Activated effector memory CD4-positive, alpha-beta T cell treated with anti-CD3 and anti-CD28 coated beads, Interleukin-2, amount 50 U/mL, for 16 hours (primary cell): ENCODE data around the gene CUBN.

Source experiments
- DNase-seq: peaks from one replicate; pipeline ENCODE4 v3.0.0-alpha.2; 2020

Gene CUBN

GRCh38 chr10:17129741-17130140 is at the start of gene CUBN:
CUBN (minus strand) TSS chr10:17129811; CDS start chr10:17129765, 46 bp downstream.
- no peak for DNase-seq

- no peak for DNase-seq
These were observed 49.4 kb upstream of the CUBN start for GRCh38 chr10:17179002-17179401.

DNA sequence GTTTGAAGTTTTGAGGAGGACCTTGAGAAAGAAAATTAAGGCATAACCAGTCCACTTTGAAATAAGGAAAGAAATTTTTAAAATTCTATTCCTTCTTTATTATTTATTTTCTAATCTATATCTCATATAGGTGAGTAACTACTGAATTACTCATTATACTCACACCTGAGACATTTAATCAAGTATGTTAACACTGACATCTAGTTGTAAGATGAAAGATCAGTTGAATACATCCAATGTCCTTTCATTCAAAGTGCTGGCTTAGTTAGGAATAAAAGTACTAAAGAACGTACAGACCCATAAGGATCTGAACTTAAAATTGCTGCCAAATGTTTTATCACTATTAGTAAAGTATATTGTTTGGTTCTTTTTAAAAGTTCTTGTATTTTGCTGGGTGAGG is 48.4 kb upstream of the CUBN start:
- DNase-seq, result no peak

GRCh38 chr10:17177014-17177413 is 47.4 kb upstream of the CUBN start:
- no peak for DNase-seq

DNA sequence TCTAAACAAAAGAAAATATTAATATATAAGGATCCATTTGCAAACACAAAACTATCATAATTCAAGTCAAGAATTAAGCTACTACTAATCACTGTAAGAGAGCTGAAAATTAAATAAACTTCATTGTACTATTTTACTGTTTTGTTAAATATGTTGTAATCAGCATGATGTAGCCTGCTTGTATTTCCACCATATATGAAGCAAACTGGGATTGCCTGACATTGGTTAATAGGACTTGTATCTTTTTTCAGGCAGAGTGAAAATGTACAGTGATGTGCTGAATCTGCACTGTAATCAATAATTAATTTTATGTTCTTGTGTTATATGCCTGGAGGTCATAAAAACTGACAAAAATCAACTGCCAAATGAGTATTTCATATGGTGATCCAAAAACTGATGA is 46.5 kb upstream of the CUBN start:
- no peak for DNase-seq

DNA sequence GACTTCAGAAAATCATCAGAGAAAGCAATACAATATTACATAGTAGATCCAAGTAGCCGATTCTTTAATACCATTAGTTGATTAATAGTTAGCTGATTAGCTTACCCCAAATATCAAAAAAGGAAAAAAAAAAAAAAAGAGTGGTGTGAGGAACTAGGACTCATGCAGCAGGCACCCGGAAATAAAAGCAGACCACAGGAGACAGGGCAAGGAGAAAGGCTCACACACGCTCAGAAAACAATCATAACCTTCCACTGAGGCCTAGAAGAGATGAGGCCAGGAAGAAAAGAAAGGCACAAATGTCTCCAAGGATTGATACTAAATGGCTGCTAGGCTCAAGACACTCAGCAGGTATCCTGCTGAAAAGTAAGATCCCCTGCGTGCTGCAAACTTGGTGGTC is 45.9 kb upstream of the CUBN start:
- no peak for DNase-seq

DNA sequence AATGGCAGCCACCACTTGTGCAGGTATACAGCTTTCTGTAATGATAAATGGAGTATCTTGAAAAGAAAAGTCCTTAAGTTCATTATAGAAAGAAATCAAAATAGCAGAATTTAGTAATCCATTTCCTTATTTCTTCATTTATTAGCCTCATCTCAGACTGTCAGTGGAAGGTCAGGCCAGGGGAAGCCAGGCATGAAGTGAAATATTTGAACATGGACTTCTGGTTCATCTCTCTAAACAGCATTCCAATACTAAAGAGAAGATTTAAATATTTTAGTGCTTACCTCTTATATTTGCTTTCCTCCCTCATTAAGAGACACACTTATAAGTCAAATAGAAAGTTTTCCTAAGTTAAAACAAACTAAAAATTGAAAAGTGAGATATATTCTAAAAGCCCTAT is 45.0 kb upstream of the CUBN start:
- DNase-seq, result no peak

- DNase-seq, result no peak
These were observed 41.6 kb upstream of the CUBN start for GRCh38 chr10:17171141-17171641.

GRCh38 chr10:17169803-17170202 is 40.2 kb upstream of the CUBN start:
- DNase-seq, result no peak

DNA sequence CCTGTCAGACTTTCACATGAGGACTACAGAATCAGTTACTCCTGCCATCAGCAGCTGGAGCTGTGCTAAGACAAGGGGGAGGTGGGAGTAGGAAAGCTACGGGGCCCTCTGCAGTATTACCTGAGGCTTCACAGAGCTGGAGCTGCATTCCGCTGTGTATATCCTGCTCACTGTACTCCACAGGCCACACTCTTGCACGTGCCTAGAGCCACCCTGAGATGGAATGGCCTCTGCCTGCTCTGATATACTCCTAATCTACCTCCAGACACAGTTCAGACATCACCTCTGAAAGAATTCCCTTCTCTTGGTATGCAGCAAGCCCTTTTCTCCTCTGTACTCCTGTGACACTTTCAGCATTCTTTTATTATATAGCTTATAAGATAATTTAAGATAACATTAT is 37.1 kb upstream of the CUBN start:
- DNase-seq, result no peak

- DNase-seq, result no peak
These were observed 33.2 kb upstream of the CUBN start for GRCh38 chr10:17162828-17163227.

- DNase-seq, result no peak
These were observed 32.2 kb upstream of the CUBN start for GRCh38 chr10:17161775-17162174.

- DNase-seq, result no peak
These were observed 27.4 kb upstream of the CUBN start for GRCh38 chr10:17157024-17157423.

DNA sequence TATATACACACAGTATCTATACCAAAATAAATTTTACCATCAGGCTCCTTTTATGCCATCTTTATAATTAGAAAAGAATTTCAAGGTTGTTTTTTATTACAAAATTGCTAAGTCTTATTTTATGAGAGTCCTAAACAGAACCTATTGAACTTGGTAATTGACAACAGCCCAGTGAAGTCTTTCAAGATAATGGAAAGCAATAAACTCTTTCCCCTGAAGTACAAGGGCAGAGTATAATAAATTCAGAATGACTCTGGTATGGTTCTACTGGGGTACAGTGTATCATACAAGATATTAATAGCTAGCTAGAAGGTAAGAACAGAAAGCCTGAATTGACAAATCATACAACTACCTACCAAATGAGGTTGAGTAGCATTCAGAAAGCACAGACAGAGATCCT is 26.2 kb upstream of the CUBN start:
- no peak for DNase-seq

DNA sequence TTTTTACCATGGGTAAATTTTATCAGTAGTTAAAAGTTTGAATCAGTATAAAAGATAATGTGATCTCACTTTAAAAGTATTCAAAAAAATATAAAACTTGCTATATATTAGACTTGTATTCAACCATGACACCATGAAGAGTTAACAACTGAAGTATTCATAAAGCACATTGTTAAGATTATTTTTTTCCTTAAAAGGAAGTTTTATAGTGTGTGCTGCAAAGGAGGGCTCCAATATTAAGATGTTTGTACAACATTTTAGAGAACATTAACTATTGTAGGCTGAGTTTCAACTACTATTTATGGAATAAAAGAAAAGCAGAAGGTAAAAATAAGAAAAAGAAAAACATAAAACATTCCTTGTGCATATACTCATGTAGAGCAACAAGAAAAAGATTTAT is 24.5 kb upstream of the CUBN start:
- no peak for DNase-seq

DNA sequence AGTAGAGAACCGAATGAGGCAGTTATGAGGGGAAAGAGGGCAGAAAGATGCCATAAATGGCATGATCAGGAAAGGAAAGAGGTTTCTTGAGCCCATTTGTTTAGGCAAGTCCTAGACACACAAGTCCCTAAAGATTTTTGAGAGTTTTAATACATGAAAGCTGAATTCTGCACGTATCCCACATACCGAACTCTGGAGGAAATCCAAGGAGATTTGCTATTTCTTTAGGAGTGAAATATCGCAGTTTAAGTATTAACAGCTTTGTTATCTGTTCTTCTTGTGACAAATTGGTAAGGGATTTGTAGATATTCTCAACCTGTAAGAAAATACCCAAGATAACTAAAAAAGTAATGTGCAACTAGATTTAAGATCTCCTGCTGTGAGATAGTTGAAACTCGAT is 23.7 kb upstream of the CUBN start:
- no peak for DNase-seq

DNA sequence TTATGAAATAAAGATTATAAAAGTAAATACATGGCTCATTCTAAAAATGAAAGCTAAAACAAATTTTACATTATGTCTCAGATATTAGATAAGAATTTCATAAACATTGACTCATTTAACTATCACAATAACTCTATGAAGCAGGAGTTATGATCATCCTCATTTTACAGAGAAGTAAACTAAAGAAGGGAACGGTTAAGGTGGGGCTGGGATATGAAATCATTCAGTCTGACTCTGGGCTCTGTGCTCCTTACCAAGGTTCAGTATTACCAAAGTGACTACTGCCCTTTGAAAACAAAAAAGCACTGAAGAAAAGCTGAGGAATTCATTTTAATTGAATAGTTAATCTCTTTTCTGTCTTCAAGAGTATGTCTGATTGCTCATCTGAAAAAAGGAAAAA is 22.1 kb upstream of the CUBN start:
- DNase-seq, result no peak

GRCh38 chr10:17147884-17148489 is 18.4 kb upstream of the CUBN start:
- DNase-seq, result no peak

DNA sequence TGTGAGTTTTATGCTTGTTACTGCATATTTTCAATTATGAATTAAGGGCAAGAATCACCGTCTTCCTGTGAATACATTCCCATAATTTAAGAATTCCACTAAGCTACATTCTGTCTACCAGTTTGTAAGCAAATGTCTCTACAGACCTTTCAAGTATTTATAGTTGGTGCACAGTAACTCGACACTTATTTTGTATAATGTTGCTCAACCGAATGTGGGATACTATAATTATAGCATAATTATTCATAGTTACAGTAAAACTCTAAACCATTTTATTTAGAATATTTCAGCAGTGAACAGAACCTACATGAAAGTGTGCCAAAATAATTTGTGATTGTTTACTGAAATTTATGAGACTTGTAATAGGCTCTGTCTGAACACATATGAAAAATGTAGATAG is 17.3 kb upstream of the CUBN start:
- no peak for DNase-seq

DNA sequence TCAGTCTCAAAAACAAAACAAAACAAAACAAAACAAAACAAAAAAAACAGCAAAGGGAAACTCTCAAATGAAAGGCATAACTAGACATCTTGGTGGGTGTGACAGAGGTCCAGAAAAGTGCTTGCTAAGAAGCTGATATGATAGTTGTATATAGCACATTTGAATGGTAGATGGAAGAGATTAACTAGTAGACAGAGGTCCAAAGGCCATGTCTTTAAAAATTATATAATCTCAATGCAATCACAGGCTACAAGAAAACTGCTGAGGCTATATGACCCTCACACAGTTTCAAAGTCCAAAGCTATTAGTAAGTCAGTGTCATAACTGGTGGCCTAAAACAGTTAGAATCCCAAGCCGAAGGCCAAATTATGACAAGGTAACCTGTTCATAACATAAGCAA is 15.6 kb upstream of the CUBN start:
- no peak for DNase-seq

DNA sequence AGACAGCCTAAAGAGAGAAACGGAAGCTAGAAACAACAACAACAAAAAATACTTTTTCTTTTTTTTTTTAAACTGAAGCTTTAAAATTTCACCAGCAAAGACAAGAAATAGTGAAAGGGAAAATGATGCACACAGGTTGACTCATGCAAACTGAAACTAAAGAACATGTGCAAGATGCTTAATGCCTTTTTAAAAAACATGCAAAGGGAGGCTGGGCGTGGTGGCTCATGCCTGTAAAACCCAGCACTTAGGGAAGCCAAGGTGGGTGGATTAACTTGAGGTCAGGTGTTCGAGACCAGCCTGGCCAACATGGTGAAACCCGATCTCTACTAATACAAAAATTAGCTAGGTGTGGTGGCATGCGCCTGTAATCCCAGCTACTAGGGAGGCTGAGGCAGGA is 15.1 kb upstream of the CUBN start:
- peak; percentile 81 for DNase-seq

DNA sequence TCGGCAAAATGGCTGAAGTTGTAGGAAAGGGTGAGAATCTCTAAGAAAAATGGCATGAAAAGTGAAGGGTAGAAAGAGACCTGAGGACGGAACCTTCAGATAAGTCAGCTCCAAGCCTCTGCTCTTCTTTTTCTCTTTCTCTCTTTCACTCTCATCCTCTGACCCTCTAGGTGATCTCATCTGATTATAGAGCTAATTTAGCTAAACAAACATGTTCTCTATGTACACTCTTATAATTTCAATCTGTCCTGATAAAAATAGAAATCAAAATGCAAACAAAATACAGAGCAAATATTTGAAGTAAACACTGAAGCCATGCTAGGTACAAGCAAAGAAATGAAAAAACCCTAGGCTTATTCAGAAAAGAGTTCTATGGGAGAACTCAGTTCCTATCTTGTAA is 14.4 kb upstream of the CUBN start:
- DNase-seq, result no peak

GRCh38 chr10:17143055-17143690 is 13.6 kb upstream of the CUBN start:
- DNase-seq, result no peak

GRCh38 chr10:17141504-17142229 is 12.1 kb upstream of the CUBN start:
- DNase-seq, result no peak
